ENCODE data around the gene CNOT6. TPM values are rescaled to one million over a fixed set of nuclear protein-coding genes. Genes with fewer than 3 reads are reported as not detected.

The CNOT6 gene
- total and polyA plus RNA-seq, 10 of the 15 experiments (the other 5 are each of a cell fraction or from before 2014, with no cell fraction given) = 3.8 to 22.1 (median 12.1) TPM

DNA sequence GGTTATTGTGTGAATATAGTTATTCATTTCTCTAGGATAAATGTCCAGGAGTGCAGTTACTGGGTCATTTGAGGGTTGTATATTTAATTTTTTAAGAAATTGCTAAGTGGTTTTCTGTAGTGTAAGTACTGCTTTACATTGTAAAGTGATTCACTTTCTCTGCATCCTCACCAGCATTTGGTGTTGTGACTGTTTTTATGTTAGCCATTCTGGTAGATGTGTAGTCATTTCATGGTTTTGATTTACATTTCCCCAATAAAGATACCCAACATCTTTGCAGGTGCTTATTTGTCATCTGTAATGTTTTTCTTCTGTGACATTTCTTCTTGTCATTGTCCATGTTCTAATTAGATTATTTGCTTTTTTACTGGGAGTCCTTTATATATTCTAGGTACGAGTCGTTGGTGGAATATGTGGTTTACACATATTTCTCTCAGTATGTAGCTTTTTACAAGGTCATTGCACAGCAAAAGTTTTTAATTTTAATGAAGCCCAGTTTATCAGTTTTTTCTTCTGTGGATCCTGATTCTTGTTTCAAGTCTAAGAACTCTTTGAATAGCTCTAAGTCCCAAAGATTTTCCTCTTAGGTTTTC lies 63.1 kb downstream of the CNOT6 start:
- no peak overlapping the region for H2AFZ ChIP-seq (ENCODE audit: control insufficient read depth, low read depth, low read length)
- H3K4me3 ChIP-seq = no peak overlapping the region
- TF ChIP-seq CHD1 (IDR thresholded peaks at IDR 0.05; ENCODE audit: low read depth, low read length) (no peak), NFYB (IDR thresholded peaks at IDR 0.05; ENCODE audit: insufficient read depth, low read depth, low read length) (no peak), SREBF2 (IDR thresholded peaks at IDR 0.05; ENCODE audit: low read length) (no peak), ASH2L (IDR thresholded peaks at IDR 0.05; ENCODE audit: borderline replicate concordance, low read depth) (no peak), RELA (IDR thresholded peaks at IDR 0.05; ENCODE audit: borderline replicate concordance, partially characterized antibody) (no peak), TCF3 (IDR thresholded peaks at IDR 0.05; ENCODE audit: borderline replicate concordance, insufficient read depth, low read depth, low read length) (no peak), FOXM1 (IDR thresholded peaks at IDR 0.05; ENCODE audit: low read depth, low read length) (no peak), ATF7 (IDR thresholded peaks at IDR 0.05; ENCODE audit: low read depth) (no peak)
- TF ChIP-seq, protein P1, sequence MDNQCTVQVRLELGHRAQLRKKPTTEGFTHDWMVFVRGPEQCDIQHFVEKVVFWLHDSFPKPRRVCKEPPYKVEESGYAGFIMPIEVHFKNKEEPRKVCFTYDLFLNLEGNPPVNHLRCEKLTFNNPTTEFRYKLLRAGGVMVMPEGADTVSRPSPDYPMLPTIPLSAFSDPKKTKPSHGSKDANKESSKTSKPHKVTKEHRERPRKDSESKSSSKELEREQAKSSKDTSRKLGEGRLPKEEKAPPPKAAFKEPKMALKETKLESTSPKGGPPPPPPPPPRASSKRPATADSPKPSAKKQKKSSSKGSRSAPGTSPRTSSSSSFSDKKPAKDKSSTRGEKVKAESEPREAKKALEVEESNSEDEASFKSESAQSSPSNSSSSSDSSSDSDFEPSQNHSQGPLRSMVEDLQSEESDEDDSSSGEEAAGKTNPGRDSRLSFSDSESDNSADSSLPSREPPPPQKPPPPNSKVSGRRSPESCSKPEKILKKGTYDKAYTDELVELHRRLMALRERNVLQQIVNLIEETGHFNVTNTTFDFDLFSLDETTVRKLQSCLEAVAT (IDR thresholded peaks at IDR 0.05) = no peak
- TF ChIP-seq, protein P2, sequence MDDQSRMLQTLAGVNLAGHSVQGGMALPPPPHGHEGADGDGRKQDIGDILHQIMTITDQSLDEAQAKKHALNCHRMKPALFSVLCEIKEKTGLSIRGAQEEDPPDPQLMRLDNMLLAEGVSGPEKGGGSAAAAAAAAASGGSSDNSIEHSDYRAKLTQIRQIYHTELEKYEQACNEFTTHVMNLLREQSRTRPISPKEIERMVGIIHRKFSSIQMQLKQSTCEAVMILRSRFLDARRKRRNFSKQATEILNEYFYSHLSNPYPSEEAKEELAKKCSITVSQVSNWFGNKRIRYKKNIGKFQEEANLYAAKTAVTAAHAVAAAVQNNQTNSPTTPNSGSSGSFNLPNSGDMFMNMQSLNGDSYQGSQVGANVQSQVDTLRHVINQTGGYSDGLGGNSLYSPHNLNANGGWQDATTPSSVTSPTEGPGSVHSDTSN (IDR thresholded peaks at IDR 0.05; ENCODE audit: insufficient replicate concordance, low read depth, low read length) = no peak
- no peaks in the 10 kb centered on the region for H3K27me3 ChIP-seq (replicated peaks in 1 of 2; ENCODE audit: control insufficient read depth in 2 of 2, insufficient read depth in 2 of 2, low read length in 1 of 2)
- 97% methylated on average over 2 of the region's 2 CpGs for WGBS (ENCODE audit: insufficient coverage, insufficient replicate concordance, low lambda C conversion rate, missing lambda C conversion rate)
- in situ Hi-C loops (cut with MboI) (no loop called here), intact Hi-C loops (cut with micrococcal nuclease; ENCODE audit: unreplicated experiment) (no loop called here)
- H3K36me3 ChIP-seq (ENCODE audit: control insufficient read depth in 2 of 2, insufficient read depth in 2 of 2, low read length in 1 of 2) = peaks cover 3 to 9% of the 10 kb centered on the region in 2 experiments; a peak in 2 of 4 replicates
- DNase-seq (ENCODE audit: low read depth, low spot score) = no peak
- peaks cover 5% of the 10 kb centered on the region for H3K9me3 ChIP-seq (replicated peaks; ENCODE audit: control insufficient read depth, insufficient read depth, low read length)
- SMC1A ChIA-PET (ENCODE audit: uncharacterized antibody, unreplicated experiment) = interaction anchor here (0.6 kb wide), 1 partner anchor 48 kb away, joined by 3 read pairs; no protein-coding TSS in a partner anchor
- no peak for ATAC-seq
- RAD21 ChIA-PET (ENCODE audit: unreplicated experiment) = no interaction called here
- peaks cover 13% of the 10 kb centered on the region for H3K4me1 ChIP-seq (ENCODE audit: control insufficient read depth, insufficient read depth, low read length)
- no peak overlapping the region for H3K4me2 ChIP-seq (ENCODE audit: control insufficient read depth, insufficient read depth)
- no peak overlapping the region for H3K27ac ChIP-seq (ENCODE audit: control insufficient read depth, insufficient read depth)
- no peak overlapping the region for H3K9ac ChIP-seq (ENCODE audit: control insufficient read depth, insufficient read depth, low read length)
- H4K20me1 ChIP-seq (ENCODE audit: control insufficient read depth, insufficient read depth) = no peaks in the 10 kb centered on the region
- no TSS peak for BruUV-seq (replicated peaks)
- CTCF ChIA-PET = interaction anchor here (0.8 kb wide), 1 partner anchor 12 kb away, joined by 3 read pairs; no protein-coding TSS in a partner anchor
- H3K79me2 ChIP-seq (ENCODE audit: control insufficient read depth, insufficient read depth, low read length) = peaks cover 10% of the 10 kb centered on the region
- POLR2A ChIA-PET = no interaction called here
- FAIRE-seq = no peak

Data from GM12878 (cell line).